WTC11 (cell line): ENCODE data around the gene NSD1. TPM values are rescaled to one million over a fixed set of nuclear protein-coding genes. Genes with fewer than 3 reads are reported as not detected.

Experiments
- ATAC-seq: fragments of 200-7000 bp; cut with Tn5 transposase; 2 replicates; pipeline ENCODE4 v1.10.0; 2021; ENCODE audit warnings: mild to moderate bottlenecking, moderate library complexity
- CTCF ChIA-PET: fragments of 300-600 bp; sonication (Branson Sonifier 250); formaldehyde crosslinking; loops from one replicate; lab custom pipeline; 2021; ENCODE audit warnings: antibody characterized with exemption; lab: Charles Lee
- POLR2A ChIA-PET: fragments of 350-600 bp; sonication (Branson Sonifier 250); formaldehyde crosslinking; loops from one replicate; lab custom pipeline; 2021; ENCODE audit warnings: antibody characterized with exemption; lab: Charles Lee
- DNase-seq: peaks from one replicate; pipeline ENCODE4 v3.0.0; 2021; ENCODE audit warnings: low spot score
- H3K27ac Mint-ChIP-seq: 2 replicates; pipeline ENCODE4 v1.8.0; 2021; ENCODE audit warnings: mixed read lengths
- H3K27me3 Mint-ChIP-seq: 2 replicates; pipeline ENCODE4 v1.8.0; 2021; ENCODE audit warnings: low read depth, mild to moderate bottlenecking, moderate library complexity, mixed read lengths
- H3K36me3 Mint-ChIP-seq: 2 replicates; pipeline ENCODE4 v1.8.0; 2021; ENCODE audit warnings: mixed read lengths
- H3K4me1 Mint-ChIP-seq: 2 replicates; pipeline ENCODE4 v1.8.0; 2022; ENCODE audit warnings: mixed read lengths
- H3K4me3 Mint-ChIP-seq: 2 replicates; pipeline ENCODE4 v1.8.0; 2021; ENCODE audit warnings: mild to moderate bottlenecking, moderate library complexity, mixed read lengths
- H3K9me3 Mint-ChIP-seq: 2 replicates; pipeline ENCODE4 v1.8.0; 2021; ENCODE audit warnings: mixed read lengths
- CREB1 ChIP-seq: sonication (generic); formaldehyde crosslinking; IDR thresholded peaks from 2 replicates; pipeline ENCODE4 v1.8.0; 2023; ENCODE audit warnings: mild to moderate bottlenecking, missing genetic modification reagents
- ETV6 ChIP-seq: sonication (generic); formaldehyde crosslinking; IDR thresholded peaks from 2 replicates; pipeline ENCODE4 v1.8.1; 2022; ENCODE audit warnings: mild to moderate bottlenecking, missing genetic modification reagents
- HMGA2 ChIP-seq: fragments of 250-450 bp; sonication (Bioruptor Pico); IDR thresholded peaks from 2 replicates; pipeline ENCODE4 v1.4.0; 2021; ENCODE audit warnings: mild to moderate bottlenecking, moderate library complexity
- KAT7 ChIP-seq: sonication (generic); formaldehyde crosslinking; IDR thresholded peaks from 2 replicates; pipeline ENCODE4 v1.8.1; 2023; ENCODE audit warnings: missing genetic modification reagents, mild to moderate bottlenecking, borderline replicate concordance
- MAX ChIP-seq: sonication (generic); formaldehyde crosslinking; IDR thresholded peaks from 2 replicates; pipeline ENCODE4 v1.8.0; 2022; ENCODE audit warnings: mild to moderate bottlenecking, missing genetic modification reagents
- MXD4 ChIP-seq: fragments of 250-450 bp; sonication (Bioruptor Pico); IDR thresholded peaks from 2 replicates; pipeline ENCODE4 v1.8.0; 2021; ENCODE audit warnings: mild to moderate bottlenecking, moderate library complexity, borderline replicate concordance
- NFATC4 ChIP-seq: fragments of 250-450 bp; sonication (Bioruptor Pico); IDR thresholded peaks from 2 replicates; pipeline ENCODE4 v1.9.0; 2021; ENCODE audit warnings: mild to moderate bottlenecking
- PRDM15 ChIP-seq: sonication (generic); formaldehyde crosslinking; IDR thresholded peaks from 2 replicates; pipeline ENCODE4 v1.8.0; 2022; ENCODE audit warnings: missing genetic modification reagents
- RELA ChIP-seq: sonication (generic); formaldehyde crosslinking; IDR thresholded peaks from 2 replicates; pipeline ENCODE4 v1.8.1; 2022; ENCODE audit warnings: missing genetic modification reagents, mild to moderate bottlenecking, borderline replicate concordance
- USF2 ChIP-seq: sonication (generic); formaldehyde crosslinking; IDR thresholded peaks from 2 replicates; pipeline ENCODE4 v1.8.1; 2023; ENCODE audit warnings: mild to moderate bottlenecking, missing genetic modification reagents, moderate library complexity
- ZNF138 ChIP-seq: sonication (generic); formaldehyde crosslinking; conservative IDR thresholded peaks from 2 replicates; pipeline ENCODE4 v1.8.1; 2022; ENCODE audit warnings: mild to moderate bottlenecking, moderate library complexity, missing genetic modification reagents
- ZNF232 ChIP-seq: sonication (generic); formaldehyde crosslinking; IDR thresholded peaks from 2 replicates; pipeline ENCODE4 v1.8.0; 2022; ENCODE audit warnings: mild to moderate bottlenecking, missing genetic modification reagents
- ZNF423 ChIP-seq: fragments of 250-450 bp; sonication (Bioruptor Pico); IDR thresholded peaks from 2 replicates; pipeline ENCODE4 v2.1.2; 2022; ENCODE audit warnings: mild to moderate bottlenecking, moderate library complexity
- total RNA-seq: library from RNA; stranded (reverse); gene quantifications from 3 replicates; pipeline ENCODE4 v1.2.3, GENCODE V29; 2021

The NSD1 gene
- total RNA-seq, 1 experiment from 2014 or later, result 148 TPM

- no peak for TF ChIP-seq USF2 (CRISPR knock-in tag)
Observed at GRCh38 chr5:177189416-177189815, 55.8 kb downstream of the NSD1 start (continued).

- Mint-ChIP-seq H3K4me3 (no peak overlapping the region), H3K27me3 (no peaks in the 10 kb centered on the region), H3K4me1 (peaks cover 2% of the 10 kb centered on the region), H3K27ac (peak overlapping the region; percentile 70), H3K36me3 (peaks cover 25% of the 10 kb centered on the region), H3K9me3 (no peaks in the 10 kb centered on the region)
- DNase-seq (no peak), ATAC-seq (no peak)
- ChIA-PET CTCF (interaction anchor here (1.1 kb wide), 1 partner anchor 177 kb away, joined by 3 read pairs; no protein-coding TSS in a partner anchor), POLR2A (no interaction called here)
- TF ChIP-seq HMGA2 (CRISPR knock-in tag), result no peak
- TF ChIP-seq NFATC4, result no peak
Observed at GRCh38 chr5:177189965-177190364, 56.4 kb downstream of the NSD1 start.

- ATAC-seq (no peak), DNase-seq (no peak)
- Mint-ChIP-seq H3K9me3 (no peaks in the 10 kb centered on the region), H3K4me3 (no peak overlapping the region), H3K4me1 (no peaks in the 10 kb centered on the region), H3K27me3 (no peaks in the 10 kb centered on the region), H3K27ac (no peak overlapping the region), H3K36me3 (peaks cover 50% of the 10 kb centered on the region)
- ChIA-PET POLR2A (interaction anchor here (0.7 kb wide), 2 partner anchors 60 to 79 kb away, joined by 3 to 11 read pairs; no protein-coding TSS in a partner anchor), CTCF (interaction anchor here (1.3 kb wide), 1 partner anchor 82 kb away, joined by 11 read pairs; no protein-coding TSS in a partner anchor)
- no peak for TF ChIP-seq PRDM15
- TF ChIP-seq ZNF423 (CRISPR knock-in tag), result no peak
- no peak for TF ChIP-seq CREB1 (CRISPR knock-in tag)
- no peak for TF ChIP-seq ZNF138 (CRISPR knock-in tag)
- TF ChIP-seq RELA (CRISPR knock-in tag), result no peak
- TF ChIP-seq MXD4 (CRISPR knock-in tag), result no peak
- no peak for TF ChIP-seq KAT7 (CRISPR knock-in tag)
Observed at GRCh38 chr5:177194268-177194667, 60.7 kb downstream of the NSD1 start.

GRCh38 chr5:177195307-177195952 is 61.9 kb downstream of the NSD1 start:
- H3K9me3 Mint-ChIP-seq, result no peaks in the 10 kb centered on the region
- no peak for ATAC-seq
- no peak overlapping the region for H3K4me3 Mint-ChIP-seq
- TF ChIP-seq ZNF232, result no peak
- TF ChIP-seq ZNF138 (CRISPR knock-in tag), result no peak
- no peak for TF ChIP-seq CREB1 (CRISPR knock-in tag)
- TF ChIP-seq KAT7 (CRISPR knock-in tag), result no peak
- TF ChIP-seq ETV6, result no peak
- TF ChIP-seq MAX (CRISPR knock-in tag), result no peak
- H3K36me3 Mint-ChIP-seq, result peaks cover 53% of the 10 kb centered on the region
- no peaks in the 10 kb centered on the region for H3K27me3 Mint-ChIP-seq
- DNase-seq, result no peak
- no peaks in the 10 kb centered on the region for H3K4me1 Mint-ChIP-seq
- POLR2A ChIA-PET, result interaction anchor here (0.6 kb wide), 1 partner anchor 59 kb away, joined by 5 read pairs; no protein-coding TSS in a partner anchor
- H3K27ac Mint-ChIP-seq, result peak overlapping the region; percentile 72
- CTCF ChIA-PET, result no interaction called here
